HUES64 (cell line): Measurements from ENCODE around the gene MYO9B.

Experiments
- H3K27ac ChIP-seq: 2 replicates; pipeline ENCODE4 v1.7.0; 2013; ENCODE audit warnings: low read depth, low read length, inconsistent platforms
- H3K27me3 ChIP-seq: 2 replicates; pipeline ENCODE4 v1.6.1; 2013; ENCODE audit warnings: mild to moderate bottlenecking, low read length; ENCODE audit not compliant: insufficient read depth
- H3K36me3 ChIP-seq: 2 replicates; pipeline ENCODE4 v1.6.1; 2013; ENCODE audit warnings: mild to moderate bottlenecking, low read length; ENCODE audit not compliant: insufficient read depth
- H3K4me1 ChIP-seq: 2 replicates; pipeline ENCODE4 v1.6.1; 2013; ENCODE audit warnings: mild to moderate bottlenecking, low read length, moderate library complexity; ENCODE audit not compliant: insufficient read depth
- H3K4me3 ChIP-seq: 2 replicates; pipeline ENCODE4 v1.5.1; 2013; ENCODE audit warnings: mild to moderate bottlenecking, low read length, moderate library complexity
- H3K9ac ChIP-seq: 2 replicates; pipeline ENCODE4 v1.6.1; 2013; ENCODE audit warnings: mild to moderate bottlenecking, low read depth, low read length
- H3K9me3 ChIP-seq: 2 replicates; pipeline ENCODE4 v1.6.1; 2013; ENCODE audit warnings: low read depth, low read length; ENCODE audit not compliant: insufficient read depth
- WGBS: fragments of 150-250, 120-280 bp; methylation state at CpG from one replicate; pipeline ENCODE4 v1.1.7; 2013; ENCODE audit warnings: missing lambda C conversion rate; 5-methylcytosine and 5-hydroxymethylcytosine counted together

MYO9B gene

DNA sequence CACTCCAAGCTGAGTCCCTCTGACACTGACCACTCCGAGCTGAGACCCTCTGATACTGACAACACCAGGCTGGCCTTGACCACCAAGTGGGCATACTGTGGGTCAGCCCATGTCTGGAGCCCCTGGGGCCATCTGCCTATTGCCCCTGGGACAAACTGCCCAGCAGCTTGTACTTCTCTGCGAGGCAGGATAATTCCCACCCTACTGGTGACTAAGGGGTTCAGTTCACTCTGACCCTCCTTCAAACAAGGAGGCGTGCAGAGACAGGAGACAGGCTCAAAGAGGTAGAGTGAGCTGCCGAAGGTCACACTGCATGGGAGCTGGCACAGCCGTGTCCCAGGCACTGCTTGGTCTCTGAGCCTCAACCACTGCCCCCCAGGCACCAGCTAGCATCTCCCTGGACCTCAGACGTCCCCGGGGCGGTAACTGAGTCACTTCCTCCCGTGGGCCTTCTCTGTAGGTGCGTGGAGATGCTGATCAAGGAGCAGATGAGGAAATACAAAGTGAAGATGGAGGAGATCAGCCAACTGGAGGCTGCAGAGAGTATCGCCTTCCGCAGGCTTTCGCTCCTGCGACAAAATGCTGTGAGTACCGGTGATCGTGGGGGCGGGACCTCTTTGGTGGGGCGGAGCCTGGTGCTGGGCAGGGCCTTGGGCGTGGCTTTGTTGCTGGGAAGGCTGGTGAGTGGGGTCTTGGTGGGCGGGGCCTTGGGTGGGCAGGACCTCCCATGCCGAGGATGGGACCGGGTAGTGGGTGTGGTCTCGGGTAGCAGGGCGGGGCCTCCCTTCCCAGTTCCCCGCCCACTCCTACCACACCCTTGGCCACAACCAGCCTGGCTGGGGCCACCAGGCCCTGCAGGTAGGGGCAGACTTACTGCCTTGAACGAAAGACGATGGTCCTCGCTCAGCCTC lies 133.8 kb downstream of the MYO9B start:
- H3K36me3 ChIP-seq = peaks cover 25% of the 10 kb centered on the region
- H3K27ac ChIP-seq = 0 out of 2 replicates have a peak overlapping the region, but pooled peaks have one; percentile 14

DNA sequence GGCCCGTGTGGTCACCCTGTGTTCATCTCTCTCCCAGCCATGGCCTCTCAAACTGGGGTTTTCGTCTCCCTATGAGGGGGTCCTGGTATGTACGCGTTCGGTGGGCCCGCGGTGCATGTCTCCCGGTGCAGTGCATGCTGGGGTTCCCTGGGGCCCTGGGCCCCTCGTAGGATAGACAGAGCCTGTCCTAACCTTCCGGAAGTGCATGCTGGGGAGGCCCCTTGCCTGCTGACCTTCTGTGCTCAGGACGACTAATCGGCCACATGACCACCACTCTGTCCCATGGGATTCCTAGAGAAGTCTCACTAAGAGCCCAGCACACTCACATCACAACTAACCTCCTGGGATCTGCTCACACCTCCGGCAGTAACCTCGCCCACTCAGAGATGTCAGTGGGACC lies 134.7 kb downstream of the MYO9B start:
- 96% methylated on average over 14 of the region's 14 CpGs for WGBS
- Histone ChIP-seq H3K9ac (no peak overlapping the region), H3K27me3 (no peaks in the 10 kb centered on the region), H3K27ac (no peak overlapping the region), H3K36me3 (peaks cover 23% of the 10 kb centered on the region), H3K4me3 (no peak overlapping the region), H3K4me1 (peaks cover 4% of the 10 kb centered on the region; the same call in 1 of the 2 replicates), H3K9me3 (no peaks in the 10 kb centered on the region)

More for the DNA sequence above, 133.8 kb downstream of the MYO9B start:
- Histone ChIP-seq H3K4me1 (peaks cover 4% of the 10 kb centered on the region; the same call in 1 of the 2 replicates), H3K9me3 (no peaks in the 10 kb centered on the region), H3K27me3 (no peaks in the 10 kb centered on the region), H3K9ac (no peak overlapping the region), H3K4me3 (no peak overlapping the region)
- 49% methylated on average over 24 of the region's 28 CpGs for WGBS

DNA sequence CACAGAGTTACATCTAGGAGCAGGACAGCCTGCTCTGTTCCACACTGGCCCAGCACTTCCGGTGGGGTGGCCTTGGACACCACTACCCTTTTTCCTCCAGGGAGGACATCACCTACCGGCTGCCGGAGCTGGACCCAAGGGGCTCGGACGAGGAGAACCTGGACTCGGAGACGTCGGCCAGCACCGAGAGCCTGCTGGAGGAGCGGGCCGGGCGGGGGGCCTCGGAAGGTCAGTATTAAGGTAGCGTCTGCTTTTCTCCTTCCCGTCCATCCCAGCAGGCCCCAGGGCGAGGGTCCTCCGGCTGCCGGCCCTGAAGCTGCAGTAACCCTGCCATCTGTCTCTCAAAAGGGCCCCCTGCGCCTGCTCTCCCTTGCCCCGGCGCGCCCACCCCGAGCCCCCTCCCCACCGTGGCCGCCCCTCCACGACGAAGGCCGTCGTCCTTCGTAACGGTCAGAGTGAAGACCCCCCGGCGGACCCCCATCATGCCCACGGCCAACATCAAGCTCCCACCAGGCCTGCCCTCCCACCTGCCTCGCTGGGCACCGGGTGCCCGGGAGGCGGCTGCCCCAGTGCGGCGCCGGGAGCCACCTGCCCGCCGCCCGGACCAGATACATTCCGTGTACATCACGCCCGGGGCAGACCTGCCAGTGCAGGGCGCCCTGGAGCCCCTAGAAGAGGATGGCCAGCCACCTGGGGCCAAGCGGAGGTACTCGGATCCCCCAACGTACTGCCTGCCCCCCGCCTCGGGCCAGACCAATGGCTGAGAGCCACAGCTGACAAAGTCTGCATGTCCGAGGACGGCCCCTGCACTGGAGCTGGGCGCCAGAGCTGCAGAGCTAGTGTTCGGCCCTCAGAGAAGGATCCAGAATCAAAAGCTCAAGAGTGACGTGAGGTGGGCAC lies 136.2 kb downstream of the MYO9B start:
- H3K27ac ChIP-seq = no peak overlapping the region
- 95% methylated on average over 58 of the region's 58 CpGs for WGBS
- H3K4me1 ChIP-seq = peaks cover 4% of the 10 kb centered on the region; the same call in 1 of the 2 replicates
- H3K36me3 ChIP-seq = peaks cover 20% of the 10 kb centered on the region
- no peak overlapping the region for H3K4me3 ChIP-seq
- no peaks in the 10 kb centered on the region for H3K27me3 ChIP-seq
- no peaks in the 10 kb centered on the region for H3K9me3 ChIP-seq
- no peak overlapping the region for H3K9ac ChIP-seq

DNA sequence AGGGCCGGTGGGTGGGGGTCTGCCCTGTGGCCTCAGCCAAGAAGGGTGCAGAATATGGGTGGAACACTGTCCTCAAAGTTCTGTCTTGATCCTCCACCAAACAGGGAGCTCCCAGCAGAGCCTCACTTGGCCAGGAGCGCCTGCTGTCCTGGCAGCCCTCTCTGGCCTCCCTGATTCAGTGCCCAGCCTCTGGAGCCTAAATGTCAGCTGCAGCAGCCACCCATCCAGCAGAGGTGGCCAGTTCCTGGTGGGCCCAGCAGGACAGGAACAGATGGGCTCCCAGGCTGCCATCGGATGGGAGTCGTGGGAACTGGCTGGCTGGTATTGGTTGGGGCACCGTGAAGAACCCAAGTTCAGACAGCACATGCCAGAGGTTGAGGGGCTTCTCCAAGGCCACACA lies 137.8 kb downstream of the MYO9B start:
- peaks cover 32% of the 10 kb centered on the region for H3K36me3 ChIP-seq
- 94% methylated on average over 5 of the region's 5 CpGs for WGBS
- no peak overlapping the region for H3K9ac ChIP-seq
- H3K4me1 ChIP-seq = peaks cover 4% of the 10 kb centered on the region; the same call in 1 of the 2 replicates
- H3K27me3 ChIP-seq = no peaks in the 10 kb centered on the region
- no peak overlapping the region for H3K27ac ChIP-seq
- H3K4me3 ChIP-seq = no peak overlapping the region
- no peaks in the 10 kb centered on the region for H3K9me3 ChIP-seq

DNA sequence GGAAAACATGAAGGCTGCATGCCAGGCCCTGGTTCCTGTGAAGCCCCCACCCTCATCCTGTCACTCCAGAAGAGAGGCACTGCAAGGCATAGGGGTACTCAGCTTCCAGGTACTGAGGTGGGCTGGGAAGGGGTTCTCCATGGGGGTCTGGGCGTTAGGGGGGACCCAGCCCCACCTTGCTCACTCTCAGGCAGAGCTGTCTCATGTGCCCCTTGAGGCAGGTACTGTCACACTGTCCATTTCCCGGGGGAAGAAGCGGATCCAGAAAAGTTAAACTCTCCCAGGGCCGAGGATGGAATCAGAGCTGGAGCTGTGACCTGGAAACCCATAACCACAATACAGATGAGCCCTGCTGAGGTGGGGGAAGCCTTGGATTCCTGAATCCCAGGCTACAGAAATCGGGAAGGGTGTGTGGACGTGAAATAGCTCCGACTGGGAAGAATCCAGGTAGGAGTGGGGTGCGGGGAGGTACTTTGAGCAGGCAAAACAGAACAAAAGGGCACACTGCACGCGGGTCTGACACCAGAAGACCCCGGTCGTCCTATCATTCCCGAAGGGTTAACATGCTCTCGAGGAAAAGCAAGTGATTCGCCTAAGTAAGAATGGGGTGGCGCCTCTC lies 139.0 kb downstream of the MYO9B start:
- Histone ChIP-seq H3K27me3 (no peaks in the 10 kb centered on the region), H3K4me1 (peaks cover 4% of the 10 kb centered on the region; the same call in 1 of the 2 replicates), H3K9me3 (no peaks in the 10 kb centered on the region), H3K9ac (peak overlapping the region; percentile 97), H3K36me3 (peaks cover 33% of the 10 kb centered on the region), H3K4me3 (peak overlapping the region; percentile 86), H3K27ac (peak overlapping the region; percentile 97)
- 38% methylated on average over 16 of the region's 16 CpGs for whole genome bisulfite sequencing

DNA sequence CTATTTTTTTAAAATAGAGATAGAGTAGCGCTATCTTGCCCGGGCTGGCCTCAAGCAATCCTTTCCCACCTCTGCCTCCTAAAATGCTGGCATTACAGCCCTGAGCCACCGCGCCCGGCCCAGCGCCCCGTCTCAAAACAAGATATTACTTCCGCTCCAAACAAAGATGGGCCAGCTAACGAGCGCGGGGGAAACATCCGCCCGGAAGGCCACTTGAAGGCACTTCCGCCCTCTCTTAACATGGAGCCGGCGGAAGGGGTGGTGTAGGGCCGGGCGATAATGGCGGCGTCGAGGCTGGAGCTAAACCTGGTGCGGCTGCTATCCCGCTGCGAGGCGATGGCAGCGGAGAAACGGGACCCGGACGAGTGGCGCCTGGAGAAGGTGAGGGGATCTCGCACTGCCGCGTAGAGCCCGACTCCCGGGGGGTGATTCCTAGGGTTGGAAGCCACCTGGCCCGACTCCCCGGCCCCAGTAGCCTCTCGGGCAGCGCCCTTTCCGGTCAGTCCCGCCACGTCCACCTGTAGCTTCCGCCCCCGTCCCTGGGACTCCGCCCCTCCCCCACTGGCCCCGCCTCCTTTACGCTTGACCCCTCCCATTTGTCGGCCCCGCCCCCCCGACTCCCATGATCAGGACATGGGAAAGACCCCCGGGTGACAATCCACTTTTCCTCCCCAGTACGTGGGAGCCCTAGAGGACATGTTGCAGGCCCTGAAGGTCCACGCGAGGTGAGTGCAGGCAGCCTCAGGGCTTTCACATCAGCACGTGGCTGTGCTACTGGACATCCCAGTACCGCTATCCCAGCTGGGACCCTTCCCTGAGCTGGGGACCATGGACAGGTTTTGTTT lies 139.8 kb downstream of the MYO9B start, which contains the start of gene USE1:
USE1 (plus strand) TSS at position 231 of the 845 bp plus-strand sequence; CDS start at position 280, 49 bp downstream.
- H3K4me1 ChIP-seq = no peaks in the 10 kb centered on the region; the same call in 1 of the 2 replicates
- 3% methylated on average over 56 of the region's 56 CpGs for WGBS
- peaks cover 30% of the 10 kb centered on the region for H3K36me3 ChIP-seq
- peak within 1 kb of the TSS; percentile 97 for H3K9ac ChIP-seq
- no peaks in the 10 kb centered on the region for H3K27me3 ChIP-seq
- H3K4me3 ChIP-seq = peak within 1 kb of the TSS; percentile 86
- no peaks in the 10 kb centered on the region for H3K9me3 ChIP-seq
- H3K27ac ChIP-seq = peak within 1 kb of the TSS; percentile 97

DNA sequence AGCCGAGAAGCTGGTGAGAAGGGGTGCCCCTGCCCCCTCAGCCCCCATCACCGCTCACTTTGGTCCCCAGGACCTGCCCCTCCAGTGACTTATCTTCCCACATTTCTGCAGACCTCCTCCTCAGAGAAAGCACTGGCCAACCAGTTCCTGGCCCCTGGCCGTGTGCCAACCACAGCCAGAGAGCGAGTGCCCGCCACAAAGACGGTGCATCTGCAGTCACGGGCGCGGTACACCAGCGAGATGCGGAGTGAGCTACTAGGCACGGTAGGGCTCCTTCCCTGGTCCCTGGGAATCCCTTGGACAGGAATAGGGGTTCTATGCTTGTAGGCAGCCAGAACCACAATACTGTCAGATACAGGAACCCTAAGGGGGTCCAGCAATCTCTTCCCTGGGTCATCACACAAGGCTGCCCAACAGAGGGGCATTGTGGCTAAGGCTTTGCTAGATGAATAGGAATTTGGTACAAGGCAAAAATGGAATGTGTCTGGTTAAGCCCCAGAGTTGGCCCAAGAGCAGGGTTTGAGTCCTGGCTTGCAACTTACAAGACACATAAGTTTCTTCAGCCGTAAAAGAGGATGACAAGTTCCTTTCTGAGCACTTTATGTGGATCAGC lies 140.6 kb downstream of the MYO9B start:
- Histone ChIP-seq H3K27ac (peak overlapping the region; percentile 43; the same call in 1 of the 2 replicates), H3K9ac (no peak overlapping the region)

DNA sequence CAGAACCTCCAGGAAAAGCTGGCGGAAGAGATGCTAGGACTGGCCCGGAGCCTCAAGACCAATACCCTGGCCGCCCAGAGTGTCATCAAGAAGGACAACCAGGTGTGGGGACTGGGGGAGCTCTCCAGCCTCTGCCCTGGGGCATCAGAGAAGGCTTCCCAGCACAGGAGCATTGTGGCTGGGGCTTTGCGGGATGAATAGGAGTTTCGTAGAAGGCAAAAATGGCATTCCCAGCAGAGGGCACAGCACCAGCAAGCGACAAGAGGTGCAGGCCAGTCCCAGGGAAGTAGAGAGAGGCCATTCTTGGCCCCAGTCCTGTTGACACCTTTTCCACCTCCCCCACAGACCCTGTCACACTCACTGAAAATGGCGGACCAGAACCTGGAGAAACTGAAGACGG lies 143.7 kb downstream of the MYO9B start:
- H3K27ac ChIP-seq = no peak overlapping the region
- no peak overlapping the region for H3K9ac ChIP-seq
- no peak overlapping the region for H3K4me3 ChIP-seq
- no peaks in the 10 kb centered on the region for H3K27me3 ChIP-seq
- 90% methylated on average over 8 of the region's 8 CpGs for WGBS
- no peaks in the 10 kb centered on the region; the same call in 1 of the 2 replicates for H3K4me1 ChIP-seq
- H3K36me3 ChIP-seq = peaks cover 16% of the 10 kb centered on the region
- H3K9me3 ChIP-seq = no peaks in the 10 kb centered on the region

More for the DNA sequence above, 140.6 kb downstream of the MYO9B start:
- WGBS = 95% methylated on average over 13 of the region's 13 CpGs
- no peaks in the 10 kb centered on the region; the same call in 1 of the 2 replicates for H3K4me1 ChIP-seq
- no peaks in the 10 kb centered on the region for H3K27me3 ChIP-seq
- peak overlapping the region; percentile 86 for H3K4me3 ChIP-seq
- peaks cover 22% of the 10 kb centered on the region for H3K36me3 ChIP-seq
- no peaks in the 10 kb centered on the region for H3K9me3 ChIP-seq

DNA sequence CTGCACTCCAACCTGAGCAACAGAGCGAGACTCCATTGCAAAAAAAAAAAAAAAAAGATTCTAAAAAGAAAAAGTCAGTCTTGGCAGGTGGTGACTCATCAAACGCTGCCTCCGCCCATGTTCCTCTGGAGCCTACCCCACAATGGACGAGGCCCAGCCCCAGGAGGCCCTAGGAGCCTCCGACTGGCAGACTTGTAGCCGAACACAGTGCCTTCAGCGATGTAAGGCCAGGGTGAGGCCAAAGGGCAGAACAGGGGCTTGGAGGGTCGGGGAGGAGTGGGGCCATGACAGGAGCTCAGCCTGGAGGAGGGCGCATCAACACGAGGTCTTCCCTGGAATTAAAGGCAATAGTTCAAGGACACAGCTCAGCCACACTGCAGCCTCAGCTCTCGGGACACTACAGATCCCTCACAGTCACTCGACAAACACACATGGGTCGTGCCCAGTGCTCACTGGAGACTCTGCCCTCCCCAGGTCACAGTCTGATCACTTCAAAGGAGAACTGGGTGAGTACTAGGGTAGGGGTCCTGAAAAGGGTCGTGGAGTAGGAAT lies 144.7 kb downstream of the MYO9B start:
- Histone ChIP-seq H3K36me3 (peaks cover 16% of the 10 kb centered on the region), H3K9me3 (no peaks in the 10 kb centered on the region), H3K4me1 (no peaks in the 10 kb centered on the region), H3K4me3 (no peak overlapping the region), H3K9ac (no peak overlapping the region), H3K27me3 (no peaks in the 10 kb centered on the region), H3K27ac (no peak overlapping the region)
- 79% methylated on average over 14 of the region's 14 CpGs for WGBS
